Endometrial microvascular endothelial cells (primary cell): ENCODE measurements around the gene SPDYE6. TPM values are rescaled to one million over a fixed set of nuclear protein-coding genes. Genes with fewer than 3 reads are reported as not detected.
"Not testable (repeated sequence)": the region's sequence is repeated elsewhere in the genome, so short reads cannot be mapped to it uniquely, and the experiment has no call there.

Source experiments
- in situ Hi-C: cut with HindIII; loops from 2 replicates; pipeline ENCODE4 v1.10.0; 2017; ENCODE audit warnings: low sequenced_read_pairs, low pct_unique_long_range_greater_than_20kb; ENCODE audit errors: inconsistent ontology term
- total RNA-seq: library from RNA; depleted of rRNA; stranded (reverse); fragments of >200 nt; gene quantifications from one replicate; pipeline ENCODE4 v1.2.3, GENCODE V29; 2015; ENCODE audit errors: inconsistent ontology term

Gene SPDYE6
- total RNA-seq, 1 donor from 2014 or later: not detected

GRCh38 chr7:102370038-102370437 is 13.8 kb upstream of the SPDYE6 start:
- in situ Hi-C loops: not testable (repeated sequence)

GRCh38 chr7:102365390-102365789 is 9.1 kb upstream of the SPDYE6 start:
- in situ Hi-C loops: not testable (repeated sequence)

GRCh38 chr7:102364394-102364886 is 8.2 kb upstream of the SPDYE6 start:
- in situ Hi-C loops: not testable (repeated sequence)

- in situ Hi-C loops: not testable (repeated sequence)
Measured at GRCh38 chr7:102363549-102364393, 7.5 kb upstream of the SPDYE6 start.

- in situ Hi-C loops: not testable (repeated sequence)
Measured at GRCh38 chr7:102346983-102347382, 9.3 kb downstream of the SPDYE6 start.

- in situ Hi-C loops: not testable (repeated sequence)
Measured at GRCh38 chr7:102340599-102341368, 15.5 kb downstream of the SPDYE6 start.

GRCh38 chr7:102337420-102337819 is 18.8 kb downstream of the SPDYE6 start:
- in situ Hi-C loops: not testable (repeated sequence)

GRCh38 chr7:102337002-102337401 is 19.2 kb downstream of the SPDYE6 start:
- in situ Hi-C loops: not testable (repeated sequence)

GRCh38 chr7:102335574-102335973 is 20.7 kb downstream of the SPDYE6 start:
- in situ Hi-C loops: not testable (repeated sequence)

GRCh38 chr7:102330666-102331460 is 25.4 kb downstream of the SPDYE6 start:
- in situ Hi-C loops: not testable (repeated sequence)

GRCh38 chr7:102329366-102329765 is 26.9 kb downstream of the SPDYE6 start:
- in situ Hi-C loops: not testable (repeated sequence)

GRCh38 chr7:102328863-102329262 is 27.4 kb downstream of the SPDYE6 start:
- in situ Hi-C loops: not testable (repeated sequence)

GRCh38 chr7:102327183-102327582 is 29.1 kb downstream of the SPDYE6 start:
- in situ Hi-C loops: not testable (repeated sequence)

GRCh38 chr7:102326157-102326889 is 29.9 kb downstream of the SPDYE6 start:
- in situ Hi-C loops: no loop called here

- in situ Hi-C loops: not testable (repeated sequence)
Measured at GRCh38 chr7:102325106-102325505, 31.1 kb downstream of the SPDYE6 start.

GRCh38 chr7:102323914-102324195 is 32.4 kb downstream of the SPDYE6 start:
- in situ Hi-C loops: no loop called here

GRCh38 chr7:102322202-102322715 is 34.0 kb downstream of the SPDYE6 start:
- in situ Hi-C loops: no loop called here
